Right lobe of liver (tissue), 6 donors: Measurements from ENCODE around the gene WDR13. TPM values are rescaled to one million over a fixed set of nuclear protein-coding genes. Genes with fewer than 3 reads are reported as not detected.

Experiments used
- ATAC-seq, 4 donors: fragments of 200-7000 bp; cut with Tn5 transposase; one replicate each; pipeline ENCODE4 v1.9.1; 2020; ENCODE audit warnings: mild to moderate bottlenecking in 4 of 4, moderate library complexity in 4 of 4
- DNase-seq, 3 donors: peaks; one replicate each; pipeline ENCODE4 v3.0.0-alpha.2; 2020
- H3K27ac ChIP-seq, 3 donors: fragments of 200-600 bp; one replicate each; pipeline ENCODE4 v1.8.0; 2022
- H3K27me3 ChIP-seq, 2 donors: fragments of 200-600 bp; one replicate each; pipeline ENCODE4 v1.8.0; 2022
- H3K36me3 ChIP-seq, 4 donors: fragments of 200-600 bp; sonication (generic) in 1 of 4; one replicate each; pipeline versions ENCODE4 v1.5.1 to v1.8.0; 2017 to 2022; ENCODE audit warnings: control low read depth in 1 of 4
- H3K4me1 ChIP-seq, 4 donors: fragments of 200-600 bp; sonication (generic) in 1 of 4; one replicate each; pipeline versions ENCODE4 v1.5.1 to v1.8.0; 2017 to 2022; ENCODE audit warnings: control low read depth in 1 of 4
- H3K4me3 ChIP-seq, 3 donors: fragments of 200-600 bp; one replicate each; pipeline ENCODE4 v1.8.0; 2022
- H3K9me3 ChIP-seq, 4 donors: fragments of 200-600 bp; sonication (generic) in 1 of 4; one replicate each; pipeline versions ENCODE4 v1.5.1 to v1.8.0; 2017 to 2022; ENCODE audit warnings: control low read depth in 1 of 4
- POLR2A ChIP-seq: fragments of 450-650 bp; IDR thresholded peaks from one replicate; pipeline ENCODE4 v1.6.1; 2017; ENCODE audit warnings: antibody characterized with exemption, mild to moderate bottlenecking
- WGBS: methylation state at CpG from one replicate; pipeline ENCODE4 v1.1.6; 2018; ENCODE audit warnings: low coverage, low lambda C conversion rate; ENCODE audit not compliant: insufficient coverage; ENCODE audit errors: missing lambda C conversion rate; 5-methylcytosine and 5-hydroxymethylcytosine counted together
- intact Hi-C, 2 donors: fragments of 100-400 bp; cut with DNase I; formaldehyde crosslinking; loops; one replicate each; pipeline versions ENCODE4 v1.11.2 to v1.14.1; 2022
- total RNA-seq, 6 experiments: library from RNA; depleted of rRNA in 2 of 6; stranded (reverse); fragments of >200 nt in 2 of 6; fragmentation: NEBNext Ultra II Directional in 3 of 6; extraction: Animal tissue kit (Norgen Biotek cat#: 25700) in 3 of 6; gene quantifications; one replicate each; pipeline versions ENCODE4 v1.1.0 to v1.2.4, GENCODE V29; 2016 to 2023
- TF ChIP-seq, protein P1 (sequence below), 4 donors: fragments of 200-600 bp in 3 of 4; fragments of 450-650 bp in 1 of 4; IDR thresholded peaks; one replicate each; pipeline versions ENCODE4 v1.5.1 to v1.8.0; 2016 to 2022; ENCODE audit warnings: antibody characterized with exemption in 4 of 4, mild to moderate bottlenecking in 2 of 4
- donor health status: DM: no; HTN: yes; CAD: no.
- donor health status: DM: no; HTN: no; CAD: no.
- donor health status: DM: no; HTN: no; CAD: no.
- donor health status: DM: no; HTN: yes; CAD: no.
- donor health status: DM: no; HTN: yes; CAD: no.

Gene WDR13
- total RNA-seq, 6 experiments from 2014 or later: 46.5 to 193 (median 80.8) TPM

DNA sequence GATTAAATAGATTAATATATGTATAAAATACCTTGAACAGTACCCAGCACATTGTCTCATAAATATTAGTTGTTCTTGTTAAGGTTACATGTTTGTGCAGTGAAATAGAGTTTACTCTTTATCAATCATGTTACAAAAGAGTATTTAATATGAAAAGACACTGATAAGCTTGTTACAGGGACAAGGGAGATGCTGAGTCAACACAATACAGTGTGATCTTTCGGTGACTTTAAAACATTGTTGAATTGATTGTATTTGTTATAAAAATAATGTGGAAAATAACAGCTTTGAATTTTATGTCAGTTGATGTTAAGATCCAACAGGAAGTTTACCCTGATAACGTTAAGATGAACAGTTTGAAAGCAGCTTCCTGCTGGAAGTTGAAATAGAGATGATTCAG lies 1.4 kb upstream of the WDR13 start:
- ATAC-seq (no peak), DNase-seq (no peak)
- no peak overlapping the region for H3K27ac ChIP-seq
- H3K27me3 ChIP-seq: no peaks in the 10 kb centered on the region
- H3K4me3 ChIP-seq: no peak overlapping the region
- H3K4me1 ChIP-seq: no peaks in the 10 kb centered on the region
- H3K36me3 ChIP-seq: peaks cover 0 to 7% (median 0%) of the 10 kb centered on the region in 4 donors
- H3K9me3 ChIP-seq: no peaks in the 10 kb centered on the region
- TF ChIP-seq POLR2A: no peak
- TF ChIP-seq, protein P1, sequence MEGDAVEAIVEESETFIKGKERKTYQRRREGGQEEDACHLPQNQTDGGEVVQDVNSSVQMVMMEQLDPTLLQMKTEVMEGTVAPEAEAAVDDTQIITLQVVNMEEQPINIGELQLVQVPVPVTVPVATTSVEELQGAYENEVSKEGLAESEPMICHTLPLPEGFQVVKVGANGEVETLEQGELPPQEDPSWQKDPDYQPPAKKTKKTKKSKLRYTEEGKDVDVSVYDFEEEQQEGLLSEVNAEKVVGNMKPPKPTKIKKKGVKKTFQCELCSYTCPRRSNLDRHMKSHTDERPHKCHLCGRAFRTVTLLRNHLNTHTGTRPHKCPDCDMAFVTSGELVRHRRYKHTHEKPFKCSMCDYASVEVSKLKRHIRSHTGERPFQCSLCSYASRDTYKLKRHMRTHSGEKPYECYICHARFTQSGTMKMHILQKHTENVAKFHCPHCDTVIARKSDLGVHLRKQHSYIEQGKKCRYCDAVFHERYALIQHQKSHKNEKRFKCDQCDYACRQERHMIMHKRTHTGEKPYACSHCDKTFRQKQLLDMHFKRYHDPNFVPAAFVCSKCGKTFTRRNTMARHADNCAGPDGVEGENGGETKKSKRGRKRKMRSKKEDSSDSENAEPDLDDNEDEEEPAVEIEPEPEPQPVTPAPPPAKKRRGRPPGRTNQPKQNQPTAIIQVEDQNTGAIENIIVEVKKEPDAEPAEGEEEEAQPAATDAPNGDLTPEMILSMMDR (IDR thresholded peaks at IDR 0.05): no peak
- intact Hi-C loops: no loop called here
- 21% methylated on average over 2 of the region's 2 CpGs for WGBS

DNA sequence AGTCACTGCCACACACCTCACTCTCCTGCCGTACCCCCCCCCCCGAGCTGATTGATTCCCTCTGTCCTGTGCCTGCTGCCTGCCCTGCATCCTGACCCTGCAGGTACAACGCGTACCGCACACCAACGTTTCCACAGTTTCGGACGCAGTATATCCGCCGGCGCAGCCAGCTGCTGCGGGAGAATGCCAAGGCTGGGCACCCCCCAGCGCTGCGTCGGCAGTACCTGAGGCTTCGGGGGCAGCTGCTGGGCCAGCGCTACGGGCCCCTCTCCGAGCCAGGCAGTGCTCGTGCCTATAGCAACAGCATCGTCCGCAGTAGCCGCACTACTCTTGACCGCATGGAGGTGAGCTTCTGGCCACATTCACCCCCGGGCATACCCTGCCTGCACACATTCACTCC lies 1.3 kb downstream of the WDR13 start:
- no peak for ATAC-seq
- 84% methylated on average over 17 of the region's 25 CpGs for WGBS
- no peaks in the 10 kb centered on the region for H3K27me3 ChIP-seq
- H3K27ac ChIP-seq: no peak overlapping the region
- peaks cover 0 to 14% (median 0%) of the 10 kb centered on the region in 4 donors for H3K36me3 ChIP-seq
- peak overlapping the region in 2 of 3 donors; percentile 47 to 64 for H3K4me3 ChIP-seq
- no peaks in the 10 kb centered on the region for H3K4me1 ChIP-seq
- intact Hi-C loops: no loop called here
- H3K9me3 ChIP-seq: no peaks in the 10 kb centered on the region
- TF ChIP-seq, protein P1 (IDR thresholded peaks at IDR 0.05): no peak
- no peak for TF ChIP-seq POLR2A
- DNase-seq: no peak

DNA sequence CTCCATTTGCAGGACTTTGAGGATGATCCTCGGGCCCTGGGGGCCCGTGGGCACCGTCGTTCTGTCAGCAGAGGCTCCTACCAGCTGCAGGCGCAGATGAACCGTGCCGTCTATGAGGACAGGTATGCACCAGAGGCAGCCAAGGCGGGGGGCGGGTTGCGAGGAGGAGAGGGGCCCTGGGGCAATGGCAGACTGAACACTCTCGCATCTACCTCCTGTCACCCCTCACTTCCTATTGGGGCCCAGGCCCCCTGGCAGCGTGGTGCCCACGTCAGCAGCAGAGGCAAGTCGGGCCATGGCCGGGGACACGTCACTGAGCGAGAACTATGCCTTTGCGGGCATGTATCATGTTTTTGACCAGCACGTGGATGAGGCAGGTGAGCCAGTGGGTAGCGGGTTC lies 2.0 kb downstream of the WDR13 start:
- no peak overlapping the region for H3K27ac ChIP-seq
- no peaks in the 10 kb centered on the region for H3K27me3 ChIP-seq
- H3K4me1 ChIP-seq: no peaks in the 10 kb centered on the region
- intact Hi-C loops: no loop called here
- ATAC-seq: no peak
- H3K9me3 ChIP-seq: no peaks in the 10 kb centered on the region
- WGBS: 100% methylated on average over 1 of the region's 20 CpGs
- H3K36me3 ChIP-seq: peaks cover 0 to 20% (median 0%) of the 10 kb centered on the region in 4 donors
- no peak overlapping the region for H3K4me3 ChIP-seq
- TF ChIP-seq POLR2A: no peak
- TF ChIP-seq, protein P1 (IDR thresholded peaks at IDR 0.05): no peak
- DNase-seq: no peak

DNA sequence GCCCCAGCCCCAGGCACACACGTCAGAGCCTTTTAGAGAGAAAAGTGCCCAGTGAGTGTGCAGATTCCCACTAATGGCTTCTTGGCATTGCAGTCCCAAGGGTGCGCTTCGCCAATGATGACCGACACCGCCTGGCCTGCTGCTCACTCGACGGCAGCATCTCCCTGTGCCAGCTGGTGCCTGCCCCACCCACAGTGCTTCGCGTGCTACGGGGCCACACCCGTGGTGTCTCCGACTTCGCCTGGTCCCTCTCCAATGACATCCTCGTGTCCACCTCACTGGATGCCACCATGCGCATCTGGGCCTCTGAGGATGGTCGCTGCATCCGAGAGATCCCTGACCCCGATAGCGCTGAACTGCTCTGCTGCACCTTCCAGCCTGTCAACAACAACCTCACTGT lies 2.9 kb downstream of the WDR13 start:
- Histone ChIP-seq H3K9me3 (no peaks in the 10 kb centered on the region), H3K27ac (no peak overlapping the region), H3K4me1 (no peaks in the 10 kb centered on the region), H3K4me3 (no peak overlapping the region), H3K27me3 (no peaks in the 10 kb centered on the region), H3K36me3 (peaks cover 0 to 25% (median 0%) of the 10 kb centered on the region in 4 donors)
- ATAC-seq (no peak), DNase-seq (no peak)
- intact Hi-C loops: no loop called here
- no peak for TF ChIP-seq POLR2A
- TF ChIP-seq, protein P1 (IDR thresholded peaks at IDR 0.05): no peak
- WGBS: no CpG with 5 or more reads among the region's 19 CpGs
